Endothelial cell of hepatic sinusoid (primary cell): Measurements from ENCODE around the gene MCFD2.

Experiments
- in situ Hi-C: cut with HindIII; loops from 2 replicates; pipeline ENCODE4 v1.10.0; 2017; ENCODE audit warnings: low sequenced_read_pairs

Gene MCFD2

DNA sequence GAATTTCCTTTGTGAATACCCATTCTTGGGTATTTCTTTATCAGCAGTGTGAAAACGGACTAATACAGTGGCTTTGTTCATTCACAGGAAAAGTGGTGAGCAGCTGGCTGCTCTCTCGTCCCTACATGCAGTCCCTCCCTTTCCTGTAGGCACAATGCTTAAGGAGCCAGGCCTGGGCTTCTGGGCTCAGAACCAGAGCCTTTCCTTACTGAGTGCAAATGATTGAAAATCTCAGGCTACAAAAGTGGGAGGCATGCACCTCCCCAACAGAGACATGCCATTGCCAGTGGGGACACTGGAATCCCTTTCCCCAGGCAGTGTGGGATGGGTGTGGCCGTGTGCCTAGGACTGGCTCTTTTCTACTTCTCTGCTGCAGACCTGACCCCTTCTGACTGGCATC is 61.3 kb downstream of the MCFD2 start:
- in situ Hi-C loops = no loop called here

DNA sequence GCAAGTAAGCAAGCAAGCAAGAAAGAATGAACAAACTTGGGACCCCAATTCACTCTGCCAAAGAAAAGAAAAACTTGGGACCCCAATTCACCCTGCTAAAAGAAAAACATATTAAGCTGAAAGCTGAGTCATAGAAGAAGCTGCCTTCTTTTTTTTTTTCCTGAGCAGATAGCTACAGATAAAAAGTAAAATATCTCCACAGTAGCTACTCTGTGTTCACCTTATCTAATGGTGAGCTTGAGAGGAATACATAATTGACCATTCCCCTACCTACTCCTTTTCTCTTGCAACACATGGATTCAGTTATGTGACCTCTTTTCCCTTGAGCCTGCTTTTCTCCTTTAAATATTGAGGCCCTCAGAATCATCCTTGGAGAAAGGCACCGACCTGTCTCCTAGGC is 63.0 kb downstream of the MCFD2 start:
- in situ Hi-C loops = no loop called here

DNA sequence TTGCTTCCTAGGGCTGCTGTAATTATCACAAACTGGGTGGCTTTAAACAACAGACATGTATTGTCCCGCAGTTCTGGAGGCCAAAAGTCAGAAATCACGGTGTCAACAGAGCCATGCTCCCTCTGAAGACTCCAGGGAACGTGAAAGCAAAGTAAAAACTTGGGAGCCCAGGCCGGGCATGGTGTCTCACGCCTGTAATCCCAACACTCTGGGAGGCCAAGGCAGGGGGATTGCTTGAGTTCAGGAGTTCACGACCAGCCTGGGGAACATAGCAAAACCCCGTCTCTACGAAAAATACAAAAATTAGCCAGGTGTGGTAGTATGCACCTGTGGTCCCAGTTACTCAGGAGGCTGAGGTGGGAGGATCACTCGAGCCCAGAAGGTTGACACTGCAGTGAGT is 63.5 kb downstream of the MCFD2 start:
- in situ Hi-C loops = no loop called here
